WI38 (cell line): ENCODE measurements around the gene TAF8.

Experiments
- H3K4me3 ChIP-seq: 2 replicates; pipeline ENCODE4 v1.5.1; 2011; ENCODE audit warnings: low read depth, mild to moderate bottlenecking, control low read depth, low read length
- TF ChIP-seq, protein P1 (sequence below): IDR thresholded peaks from 2 replicates; pipeline ENCODE4 v1.5.1; 2012; ENCODE audit warnings: low read depth, mild to moderate bottlenecking, control low read depth, low read length

TAF8 gene

DNA sequence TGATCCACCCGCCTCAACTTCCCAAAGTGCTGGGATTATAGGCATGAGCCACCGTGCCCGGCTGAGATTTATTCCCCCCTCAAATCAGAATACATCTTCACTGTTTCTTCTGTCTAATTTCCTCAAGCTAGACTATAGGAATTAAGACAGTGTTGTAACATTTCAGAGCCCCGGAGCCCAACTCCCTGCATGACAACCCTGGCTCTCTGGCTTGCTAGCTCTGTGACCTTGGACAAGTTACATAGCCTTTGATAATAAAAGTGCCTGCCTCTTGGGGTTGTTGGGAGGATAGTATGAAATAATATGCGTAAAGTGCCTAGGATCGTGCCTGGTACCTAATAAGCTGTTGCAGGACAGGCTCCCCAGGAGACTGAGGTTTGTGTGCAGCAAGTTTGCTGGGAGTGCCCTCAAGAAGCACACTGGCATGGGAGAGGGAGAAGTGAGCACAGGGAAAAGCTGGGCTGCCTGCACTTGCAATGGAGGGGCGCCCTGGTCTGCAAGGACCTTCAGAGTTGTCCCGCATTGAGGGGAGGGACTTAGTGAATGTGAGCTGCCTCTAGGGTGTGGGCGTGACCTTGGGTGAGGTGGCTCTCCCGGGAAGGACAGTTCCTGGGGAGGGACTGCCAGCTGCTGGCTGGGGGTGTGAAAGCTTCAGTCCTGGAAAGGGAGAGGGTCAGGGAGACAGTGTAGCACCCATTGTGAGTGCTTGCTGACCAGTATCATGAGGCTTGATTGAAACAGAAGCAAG is 43.4 kb downstream of the TAF8 start:
- TF ChIP-seq, protein P1, sequence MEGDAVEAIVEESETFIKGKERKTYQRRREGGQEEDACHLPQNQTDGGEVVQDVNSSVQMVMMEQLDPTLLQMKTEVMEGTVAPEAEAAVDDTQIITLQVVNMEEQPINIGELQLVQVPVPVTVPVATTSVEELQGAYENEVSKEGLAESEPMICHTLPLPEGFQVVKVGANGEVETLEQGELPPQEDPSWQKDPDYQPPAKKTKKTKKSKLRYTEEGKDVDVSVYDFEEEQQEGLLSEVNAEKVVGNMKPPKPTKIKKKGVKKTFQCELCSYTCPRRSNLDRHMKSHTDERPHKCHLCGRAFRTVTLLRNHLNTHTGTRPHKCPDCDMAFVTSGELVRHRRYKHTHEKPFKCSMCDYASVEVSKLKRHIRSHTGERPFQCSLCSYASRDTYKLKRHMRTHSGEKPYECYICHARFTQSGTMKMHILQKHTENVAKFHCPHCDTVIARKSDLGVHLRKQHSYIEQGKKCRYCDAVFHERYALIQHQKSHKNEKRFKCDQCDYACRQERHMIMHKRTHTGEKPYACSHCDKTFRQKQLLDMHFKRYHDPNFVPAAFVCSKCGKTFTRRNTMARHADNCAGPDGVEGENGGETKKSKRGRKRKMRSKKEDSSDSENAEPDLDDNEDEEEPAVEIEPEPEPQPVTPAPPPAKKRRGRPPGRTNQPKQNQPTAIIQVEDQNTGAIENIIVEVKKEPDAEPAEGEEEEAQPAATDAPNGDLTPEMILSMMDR: no peak
- no peak overlapping the region for H3K4me3 ChIP-seq

DNA sequence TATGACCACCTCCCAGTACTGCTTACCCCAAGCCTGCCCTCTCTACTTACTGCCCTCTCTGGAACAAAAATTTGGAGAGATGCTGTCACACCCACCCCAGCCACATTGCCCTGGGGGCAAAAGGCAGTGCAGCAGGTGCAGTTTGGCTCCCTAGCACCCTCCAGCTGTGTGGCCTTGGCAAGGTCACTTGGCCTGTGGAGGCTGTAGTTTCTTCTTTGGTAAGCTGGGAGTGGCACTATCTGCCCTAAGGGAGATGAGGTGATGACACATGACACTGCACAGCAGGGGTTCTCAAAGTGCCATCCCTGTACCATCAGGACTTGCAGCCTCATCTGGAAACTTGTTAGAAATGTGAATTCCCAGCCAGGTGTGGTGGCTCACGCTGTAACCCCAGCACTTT is 44.8 kb downstream of the TAF8 start:
- TF ChIP-seq, protein P1: no peak
- H3K4me3 ChIP-seq: no peak overlapping the region

DNA sequence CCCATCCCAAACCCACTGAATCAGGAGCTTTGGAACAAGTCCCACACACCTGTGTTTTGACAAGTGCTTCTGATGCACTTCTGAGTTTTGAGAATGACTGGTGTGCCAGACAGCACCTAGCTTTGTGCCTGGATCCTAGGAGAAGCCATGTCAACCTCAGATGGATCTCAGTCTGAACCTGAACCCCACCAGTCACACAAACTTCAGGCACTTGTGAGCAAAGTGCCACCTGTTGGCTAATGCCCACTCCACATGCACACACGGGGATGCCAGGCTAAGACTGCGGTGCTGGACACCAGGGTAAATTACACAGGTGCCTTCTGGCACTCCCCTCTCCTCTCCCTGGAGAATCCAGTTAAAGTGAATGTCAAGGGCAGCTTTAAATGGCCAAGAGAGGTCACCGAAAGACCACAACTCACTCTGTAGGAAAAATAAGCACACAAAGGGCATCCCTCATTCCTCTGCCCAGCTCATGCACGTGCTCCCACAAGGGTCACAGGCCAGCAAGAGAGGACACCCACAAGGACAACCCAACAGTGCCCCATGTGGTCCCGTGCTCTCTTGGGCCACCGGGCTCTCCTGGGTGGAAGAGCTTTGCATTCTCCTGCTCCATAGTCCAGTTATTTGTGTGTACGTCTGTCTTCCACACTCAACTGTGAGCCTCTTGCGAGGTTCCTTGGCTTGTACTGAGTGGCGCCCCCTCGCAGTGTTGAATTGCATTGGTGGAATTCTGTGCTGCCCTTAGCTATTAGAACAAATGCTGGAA is 45.6 kb downstream of the TAF8 start:
- TF ChIP-seq, protein P1: no peak
- H3K4me3 ChIP-seq: no peak overlapping the region

DNA sequence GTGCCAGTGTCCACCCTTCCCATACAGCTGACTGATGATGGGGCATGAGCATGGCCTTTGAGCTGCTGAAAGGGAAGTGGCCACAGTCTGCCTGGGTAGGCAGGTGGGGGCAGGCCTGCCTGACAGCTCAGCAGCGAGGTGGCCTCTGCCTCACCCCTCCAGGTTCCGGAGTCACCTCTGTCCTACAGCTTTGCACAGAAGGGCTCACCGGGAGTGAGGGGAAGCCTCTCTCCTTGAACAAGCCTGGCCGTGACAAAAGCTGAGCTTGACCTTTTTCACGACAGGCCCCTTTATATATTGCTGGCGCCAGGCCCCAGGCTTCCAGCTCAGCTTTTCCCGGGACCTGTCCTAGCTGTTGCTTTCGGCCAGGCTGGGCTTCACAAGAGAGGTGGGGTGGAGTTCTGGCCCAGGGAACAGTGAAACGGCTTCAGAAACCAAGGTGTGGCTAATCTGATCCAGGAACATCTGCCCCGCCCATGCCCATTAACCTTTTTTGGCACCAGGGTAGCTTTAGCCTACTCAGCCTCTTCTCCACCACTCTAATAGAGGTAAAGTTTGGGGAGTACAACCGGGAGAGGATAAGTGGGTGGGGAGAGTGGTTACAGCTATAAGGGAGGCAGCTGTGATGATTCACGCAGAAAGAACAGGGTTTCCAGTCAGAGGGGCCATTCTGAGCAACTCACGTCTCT is 49.2 kb downstream of the TAF8 start:
- H3K4me3 ChIP-seq: no peak overlapping the region
- TF ChIP-seq, protein P1: no peak

DNA sequence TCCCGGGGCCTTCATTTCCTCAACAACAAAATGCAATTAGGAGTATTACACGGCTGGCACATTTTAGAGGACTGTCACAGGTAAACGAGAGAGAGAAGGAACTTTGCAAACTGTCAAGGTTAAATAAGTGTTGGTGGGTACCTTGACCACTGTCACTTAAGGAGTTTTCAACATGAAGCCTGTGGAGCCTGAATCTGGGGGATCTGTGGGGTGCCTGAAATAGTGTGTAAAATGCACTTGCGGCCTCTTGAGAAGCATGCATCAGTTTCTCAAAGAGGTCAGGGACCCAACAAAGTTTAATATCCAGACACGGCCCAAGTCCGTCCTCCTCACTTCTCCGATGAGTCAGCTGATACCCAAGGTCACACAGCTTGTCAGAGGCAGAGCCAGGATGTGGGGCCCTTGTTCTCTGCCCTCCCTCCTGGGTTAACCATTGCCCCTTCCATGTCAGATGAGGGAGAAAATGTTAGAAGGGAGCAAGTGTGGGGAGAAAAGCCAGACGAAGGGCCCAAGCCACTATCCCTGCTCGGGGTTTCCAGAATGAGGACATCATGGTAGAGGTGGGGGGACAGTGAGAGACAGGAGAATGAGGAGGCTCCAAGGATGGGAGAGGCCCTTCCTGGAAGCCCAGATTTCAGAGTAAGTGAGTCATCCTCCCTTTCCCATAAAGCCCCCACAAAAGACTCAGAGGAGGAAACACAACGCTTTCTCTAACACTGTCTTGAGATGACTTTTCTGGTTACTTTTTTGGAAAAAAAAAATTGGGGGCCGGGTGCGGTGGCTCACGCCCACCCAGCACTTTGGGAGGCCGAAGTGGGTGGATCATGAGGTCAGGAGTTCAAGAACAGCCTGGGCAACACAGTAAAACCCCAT is 49.9 kb downstream of the TAF8 start:
- TF ChIP-seq, protein P1: no peak
- no peak overlapping the region for H3K4me3 ChIP-seq

DNA sequence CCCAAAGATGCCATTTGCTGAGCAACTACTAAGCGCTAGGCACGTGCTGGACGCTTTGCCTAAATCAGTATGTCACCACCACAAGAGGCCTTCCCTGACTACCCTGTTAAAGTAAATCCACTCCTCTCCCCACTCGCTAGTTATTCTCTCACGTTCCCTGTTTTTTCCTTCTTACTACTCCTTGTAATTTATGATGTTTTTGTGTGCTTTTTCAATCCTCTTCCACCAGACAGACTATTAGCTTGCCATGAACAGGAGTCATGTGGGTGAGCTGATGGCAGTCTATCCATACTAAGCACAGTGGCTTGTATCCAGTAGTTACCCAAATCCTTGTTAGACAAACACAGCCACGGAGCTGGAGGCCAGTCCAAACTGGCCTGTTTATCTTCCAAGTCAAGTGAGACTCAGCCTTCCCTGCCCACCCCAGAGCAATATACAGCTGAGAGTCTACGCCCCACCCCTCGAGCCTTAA is 50.9 kb downstream of the TAF8 start:
- TF ChIP-seq, protein P1: no peak
- no peak overlapping the region for H3K4me3 ChIP-seq
